GM12878 (cell line): ENCODE data around the gene CXCL1. TPM values are rescaled to one million over a fixed set of nuclear protein-coding genes. Genes with fewer than 3 reads are reported as not detected.

Source experiments
- ATAC-seq: fragments of 200-7000 bp; cut with Tn5 transposase; 3 replicates; pipeline ENCODE4 v1.9.1; 2020; ENCODE audit warnings: mild to moderate bottlenecking, moderate library complexity
- BruUV-seq: library from RNA; stranded (reverse); fragments of 400-500 nt; replicated peaks from 2 replicates; lab custom pipeline; 2021; lab: Mats Ljungman, UMichigan
- CTCF ChIA-PET: fragments of 300-600 bp; sonication (Branson Sonifier 250); formaldehyde crosslinking; extraction: SDS; loops from one replicate; lab custom pipeline; 2021; ENCODE audit warnings: inconsistent platforms; lab: Yijun Ruan, JAX
- POLR2A ChIA-PET: fragments of 350-600 bp; formaldehyde crosslinking; extraction: SDS; loops from one replicate; lab custom pipeline; 2021; ENCODE audit warnings: inconsistent platforms; lab: Charles Lee
- RAD21 ChIA-PET: fragments of 300-600 bp; sonication (Branson Sonifier 250); formaldehyde crosslinking; loops from one replicate; lab custom pipeline; 2023; ENCODE audit warnings: antibody characterized with exemption; ENCODE audit not compliant: unreplicated experiment; lab: Charles Lee
- SMC1A ChIA-PET: fragments of 300-600 bp; sonication (Branson Sonifier 250); formaldehyde crosslinking; loops from one replicate; lab custom pipeline; 2023; ENCODE audit not compliant: unreplicated experiment, uncharacterized antibody; lab: Charles Lee
- DNase-seq: peaks from one replicate; pipeline ENCODE4 v3.0.0-alpha.2; 2011; ENCODE audit warnings: low read depth, low spot score
- FAIRE-seq: peaks from 3 replicates; lab custom pipeline; 2011; peaks lifted over from hg19 to GRCh38; lab: Jason Lieb, UNC
- H2AFZ ChIP-seq: 2 replicates; pipeline ENCODE4 v1.6.0; 2011; ENCODE audit warnings: low read depth, low read length, control low read depth; ENCODE audit not compliant: control insufficient read depth
- H3K27ac ChIP-seq: 2 replicates; pipeline ENCODE4 v1.5.1; 2011; ENCODE audit warnings: control low read depth; ENCODE audit not compliant: control insufficient read depth, insufficient read depth
- H3K27me3 ChIP-seq, 2 experiments: replicated peaks in 1 of 2; 2 replicates each; pipeline versions ENCODE4 v1.6.0 to v1.6.1; 2011; ENCODE audit warnings: low read length in 1 of 2; ENCODE audit not compliant: control insufficient read depth in 2 of 2, insufficient read depth in 2 of 2
- H3K36me3 ChIP-seq, 2 experiments: 2 replicates each; pipeline ENCODE4 v1.5.1; 2011; ENCODE audit warnings: low read length in 1 of 2; ENCODE audit not compliant: control insufficient read depth in 2 of 2, insufficient read depth in 2 of 2
- H3K4me1 ChIP-seq: 2 replicates; pipeline ENCODE4 v1.6.1; 2011; ENCODE audit warnings: mild to moderate bottlenecking, low read length, moderate library complexity, mixed read lengths; ENCODE audit not compliant: control insufficient read depth, insufficient read depth
- H3K4me2 ChIP-seq: 2 replicates; pipeline ENCODE4 v1.6.0; 2011; ENCODE audit warnings: control low read depth; ENCODE audit not compliant: control insufficient read depth, insufficient read depth
- H3K4me3 ChIP-seq: fragments of 200-600 bp; sonication (generic); 2 replicates; pipeline ENCODE4 v1.5.1; 2016
- H3K79me2 ChIP-seq: 2 replicates; pipeline ENCODE4 v1.6.0; 2011; ENCODE audit warnings: low read length; ENCODE audit not compliant: control insufficient read depth, insufficient read depth
- H3K9ac ChIP-seq: 2 replicates; pipeline ENCODE4 v1.8.0; 2011; ENCODE audit warnings: low read length, control low read depth, mixed read lengths; ENCODE audit not compliant: control insufficient read depth, insufficient read depth
- H3K9me3 ChIP-seq: replicated peaks from 3 replicates; pipeline ENCODE4 v1.5.1; 2011; ENCODE audit warnings: mild to moderate bottlenecking, low read length; ENCODE audit not compliant: control insufficient read depth, insufficient read depth
- H4K20me1 ChIP-seq: 2 replicates; pipeline ENCODE4 v1.6.0; 2011; ENCODE audit not compliant: control insufficient read depth, insufficient read depth
- BCL11A ChIP-seq: IDR thresholded peaks from 2 replicates; pipeline ENCODE4 v1.6.1; 2011; ENCODE audit warnings: low read depth, low read length
- CREB1 ChIP-seq: IDR thresholded peaks from 2 replicates; pipeline ENCODE4 v1.6.1; 2012; ENCODE audit warnings: low read depth, mild to moderate bottlenecking, inconsistent platforms
- CREM ChIP-seq: IDR thresholded peaks from 2 replicates; pipeline ENCODE4 v1.6.1; 2014; ENCODE audit warnings: antibody characterized with exemption, low read depth
- ETV6 ChIP-seq, 2 experiments: fragments of 450-650 bp in 1 of 2; IDR thresholded peaks in 1 of 2; conservative IDR thresholded peaks in 1 of 2; 2 replicates each; pipeline ENCODE4 v1.6.1; 2014; ENCODE audit warnings: antibody characterized with exemption in 1 of 2, borderline replicate concordance in 1 of 2, low read depth in 1 of 2, mild to moderate bottlenecking in 1 of 2, moderate library complexity in 1 of 2
- FOXK2 ChIP-seq: fragments of 450-650 bp; IDR thresholded peaks from 2 replicates; pipeline ENCODE4 v1.6.1; 2017; ENCODE audit warnings: mild to moderate bottlenecking, moderate library complexity
- GATAD2B ChIP-seq: fragments of 450-650 bp; conservative IDR thresholded peaks from 2 replicates; pipeline ENCODE4 v1.6.1; 2017; ENCODE audit warnings: low read depth, mild to moderate bottlenecking, moderate library complexity
- HDGF ChIP-seq: fragments of 450-650 bp; IDR thresholded peaks from 2 replicates; pipeline ENCODE4 v1.6.1; 2016; ENCODE audit warnings: antibody characterized with exemption
- MYC ChIP-seq: IDR thresholded peaks from 2 replicates; pipeline ENCODE4 v1.6.1; 2011; ENCODE audit warnings: mild to moderate bottlenecking, low read length, moderate library complexity, inconsistent platforms; ENCODE audit not compliant: insufficient read depth, insufficient replicate concordance, insufficient read length, severe bottlenecking
- NFYA ChIP-seq: IDR thresholded peaks from 2 replicates; pipeline ENCODE4 v1.6.1; 2011; ENCODE audit warnings: low read depth, mild to moderate bottlenecking, low read length, improper control_type of control experiment, borderline replicate concordance
- PKNOX1 ChIP-seq: fragments of 450-650 bp; IDR thresholded peaks from 2 replicates; pipeline ENCODE4 v1.6.1; 2016; ENCODE audit warnings: mild to moderate bottlenecking
- RAD51 ChIP-seq: fragments of 450-650 bp; IDR thresholded peaks from 2 replicates; pipeline ENCODE4 v1.6.1; 2016; ENCODE audit warnings: moderate library complexity, mild to moderate bottlenecking, inconsistent platforms
- RFX5 ChIP-seq: IDR thresholded peaks from 2 replicates; pipeline ENCODE4 v1.6.1; 2011; ENCODE audit warnings: low read depth, low read length, improper control_type of control experiment
- STAT1 ChIP-seq: fragments of 450-650 bp; conservative IDR thresholded peaks from 2 replicates; pipeline ENCODE4 v1.6.1; 2014; ENCODE audit warnings: antibody characterized with exemption, mild to moderate bottlenecking
- TAF1 ChIP-seq: IDR thresholded peaks from 2 replicates; pipeline ENCODE4 v1.6.1; 2011; ENCODE audit warnings: mild to moderate bottlenecking, low read depth, low read length, borderline replicate concordance
- TBL1XR1 ChIP-seq: IDR thresholded peaks from 2 replicates; pipeline ENCODE4 v1.6.1; 2012; ENCODE audit warnings: low read depth, low read length, improper control_type of control experiment
- ZBED1 ChIP-seq: IDR thresholded peaks from 2 replicates; pipeline ENCODE4 v1.6.1; 2016; ENCODE audit warnings: borderline replicate concordance
- ZBTB11 ChIP-seq: fragments of 450-650 bp; formaldehyde crosslinking; IDR thresholded peaks from 2 replicates; pipeline ENCODE4 v1.5.0; 2022; ENCODE audit warnings: mild to moderate bottlenecking, missing genetic modification characterization
- WGBS: methylation state at CpG from one replicate; pipeline ENCODE4 v1.1.6; 2016; ENCODE audit warnings: low lambda C conversion rate; ENCODE audit not compliant: insufficient replicate concordance, insufficient coverage; ENCODE audit errors: missing lambda C conversion rate; 5-methylcytosine and 5-hydroxymethylcytosine counted together
- in situ Hi-C: fragments of 300-500 bp; cut with MboI; formaldehyde crosslinking; loops from 9 replicates; pipeline ENCODE4 v1.14.3; 2018; ENCODE audit warnings: mixed read lengths
- intact Hi-C: fragments of 100-400 bp; cut with micrococcal nuclease; formaldehyde crosslinking; loops from one replicate; pipeline ENCODE4 v1.14.2; 2022; ENCODE audit not compliant: unreplicated experiment
- polyA plus RNA-seq, 11 experiments: library from polyadenylated mRNA; depleted of rRNA in 4 of 11; unstranded in 6 of 11; stranded (reverse) in 5 of 11; fragments of >200 nt; fragmentation: Nextera tagmentation in 4 of 11; fragmentation: Illumina TruSeq in 1 of 11; extraction: Ambion mirVana in 4 of 11; extraction: Trizol in 1 of 11; gene quantifications; 1 replicate in 1 of 11; 2 replicates in 10 of 11; pipeline versions ENCODE4 v1.2.1 to v1.2.3, GENCODE V29; 2011 to 2016; ENCODE audit warnings: inconsistent platforms in 2 of 11, missing spikeins in 2 of 11, low read depth in 1 of 11
- total RNA-seq, 4 experiments: library from RNA; depleted of rRNA in 3 of 4; stranded (reverse); fragments of >200 nt in 3 of 4; fragmentation: Illumina TruSeq in 1 of 4; extraction: Trizol in 1 of 4; gene quantifications; 2 replicates each; pipeline versions ENCODE4 v1.2.1 to v1.2.3, GENCODE V29; 2013 to 2021
- TF ChIP-seq, protein P1 (sequence below): fragments of 450-650 bp; formaldehyde crosslinking; IDR thresholded peaks from 2 replicates; pipeline ENCODE4 v1.4.0; 2020; ENCODE audit warnings: mild to moderate bottlenecking, moderate library complexity

Gene CXCL1
- total and polyA plus RNA-seq, 10 of the 15 experiments (the other 5 are each of a cell fraction or from before 2014, with no cell fraction given) = not detected

DNA sequence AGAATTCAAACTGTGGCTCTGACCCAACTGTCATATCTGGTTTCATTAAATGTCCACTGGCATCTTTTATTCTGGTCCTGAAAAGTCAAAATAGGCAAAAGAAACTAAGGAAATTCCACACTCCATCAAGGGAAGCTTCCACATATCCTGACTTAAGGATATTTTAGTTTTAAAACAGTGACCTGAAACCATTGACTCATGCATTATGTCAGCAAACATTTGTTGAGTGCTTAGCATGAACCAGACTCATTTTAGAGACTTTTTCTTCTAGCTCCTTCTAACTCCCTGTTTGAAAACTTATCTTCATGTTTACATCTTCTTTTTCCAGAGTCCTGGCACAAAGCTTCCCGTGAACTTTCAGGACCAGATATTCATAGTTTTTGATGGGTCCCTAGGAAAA is 6.9 kb upstream of the CXCL1 start:
- Histone ChIP-seq H3K79me2 (no peaks in the 10 kb centered on the region), H3K27me3 (peaks cover 2 to 6% of the 10 kb centered on the region in 2 experiments; a peak in 2 of 4 replicates), H4K20me1 (no peaks in the 10 kb centered on the region), H2AFZ (no peak overlapping the region), H3K4me3 (no peak overlapping the region), H3K4me1 (no peaks in the 10 kb centered on the region), H3K9ac (no peak overlapping the region), H3K9me3 (no peaks in the 10 kb centered on the region), H3K27ac (no peak overlapping the region), H3K4me2 (no peak overlapping the region), H3K36me3 (no peaks in the 10 kb centered on the region)
- ATAC-seq (no peak), DNase-seq (no peak), FAIRE-seq (no peak)
- in situ Hi-C loops (no loop called here), intact Hi-C loops (loop anchor here (10.0 kb wide), 1 partner anchor 288 kb away; no protein-coding TSS in a partner anchor)
- 0% methylated on average over 1 of the region's 1 CpG for WGBS
- ChIA-PET SMC1A (interaction anchor here (0.7 to 2.2 kb wide), 8 partner anchors 13 to 442 kb away, joined by 3 to 12 read pairs (median 3); no protein-coding TSS in a partner anchor), CTCF (interaction anchor here (1.4 to 4.8 kb wide), 6 partner anchors 41 to 273 kb away, joined by 3 to 71 read pairs (median 5); no protein-coding TSS in a partner anchor), POLR2A (no interaction called here), RAD21 (interaction anchor here (0.8 to 1.2 kb wide), 2 partner anchors 198 to 199 kb away, joined by 3 read pairs; no protein-coding TSS in a partner anchor)
- BruUV-seq = no TSS peak
- TF ChIP-seq TAF1 (no peak), NFYA (no peak), CREB1 (no peak), ETV6 (conservative IDR thresholded peaks at IDR 0.05 in 1 of 2, IDR thresholded peaks at IDR 0.05 in 1 of 2; ENCODE audit: borderline replicate concordance in 1 of 2, low read depth in 1 of 2) (no peak), BCL11A (no peak), CREM (no peak), RFX5 (no peak), ZBTB11 (CRISPR knock-in tag) (no peak), ZBED1 (no peak), STAT1 (no peak), HDGF (no peak), RAD51 (no peak), TBL1XR1 (no peak), GATAD2B (no peak), FOXK2 (no peak), PKNOX1 (no peak), MYC (no peak)
- TF ChIP-seq, protein P1, sequence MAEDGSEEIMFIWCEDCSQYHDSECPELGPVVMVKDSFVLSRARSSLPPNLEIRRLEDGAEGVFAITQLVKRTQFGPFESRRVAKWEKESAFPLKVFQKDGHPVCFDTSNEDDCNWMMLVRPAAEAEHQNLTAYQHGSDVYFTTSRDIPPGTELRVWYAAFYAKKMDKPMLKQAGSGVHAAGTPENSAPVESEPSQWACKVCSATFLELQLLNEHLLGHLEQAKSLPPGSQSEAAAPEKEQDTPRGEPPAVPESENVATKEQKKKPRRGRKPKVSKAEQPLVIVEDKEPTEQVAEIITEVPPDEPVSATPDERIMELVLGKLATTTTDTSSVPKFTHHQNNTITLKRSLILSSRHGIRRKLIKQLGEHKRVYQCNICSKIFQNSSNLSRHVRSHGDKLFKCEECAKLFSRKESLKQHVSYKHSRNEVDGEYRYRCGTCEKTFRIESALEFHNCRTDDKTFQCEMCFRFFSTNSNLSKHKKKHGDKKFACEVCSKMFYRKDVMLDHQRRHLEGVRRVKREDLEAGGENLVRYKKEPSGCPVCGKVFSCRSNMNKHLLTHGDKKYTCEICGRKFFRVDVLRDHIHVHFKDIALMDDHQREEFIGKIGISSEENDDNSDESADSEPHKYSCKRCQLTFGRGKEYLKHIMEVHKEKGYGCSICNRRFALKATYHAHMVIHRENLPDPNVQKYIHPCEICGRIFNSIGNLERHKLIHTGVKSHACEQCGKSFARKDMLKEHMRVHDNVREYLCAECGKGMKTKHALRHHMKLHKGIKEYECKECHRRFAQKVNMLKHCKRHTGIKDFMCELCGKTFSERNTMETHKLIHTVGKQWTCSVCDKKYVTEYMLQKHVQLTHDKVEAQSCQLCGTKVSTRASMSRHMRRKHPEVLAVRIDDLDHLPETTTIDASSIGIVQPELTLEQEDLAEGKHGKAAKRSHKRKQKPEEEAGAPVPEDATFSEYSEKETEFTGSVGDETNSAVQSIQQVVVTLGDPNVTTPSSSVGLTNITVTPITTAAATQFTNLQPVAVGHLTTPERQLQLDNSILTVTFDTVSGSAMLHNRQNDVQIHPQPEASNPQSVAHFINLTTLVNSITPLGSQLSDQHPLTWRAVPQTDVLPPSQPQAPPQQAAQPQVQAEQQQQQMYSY (CRISPR knock-in tag) = no peak
